ENCODE measurements around the gene TFDP2. TPM values are rescaled to one million over a fixed set of nuclear protein-coding genes. Genes with fewer than 3 reads are reported as not detected.
A peak's percentile ranks its signal among the peaks of the same experiment; 100 is the strongest.

The TFDP2 gene
- total and polyA plus RNA-seq, 9 of the 15 experiments (the other 6 are each of a cell fraction or from before 2014, with no cell fraction given) = 95.6 to 179 (median 126) TPM

DNA sequence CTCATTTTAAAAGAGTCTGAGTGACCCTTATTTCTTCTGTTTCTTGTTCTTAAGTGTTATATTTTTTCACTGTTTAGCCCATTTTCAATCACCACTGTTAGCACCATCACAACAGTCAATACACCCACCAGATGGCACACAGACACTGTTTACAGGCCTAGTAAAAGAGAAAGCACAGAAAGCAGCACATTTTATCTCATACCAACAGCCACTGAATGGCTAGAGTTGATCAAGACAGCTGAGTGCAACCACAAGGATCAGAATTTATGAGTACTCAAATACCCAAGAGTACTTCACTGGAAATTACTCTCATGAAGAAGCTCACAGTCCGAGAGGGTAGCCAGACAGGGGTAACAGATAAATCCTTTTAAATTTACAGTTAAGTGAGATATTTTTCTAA, 127.0 kb downstream of the TFDP2 start (continued):
- TF ChIP-seq, protein P1, sequence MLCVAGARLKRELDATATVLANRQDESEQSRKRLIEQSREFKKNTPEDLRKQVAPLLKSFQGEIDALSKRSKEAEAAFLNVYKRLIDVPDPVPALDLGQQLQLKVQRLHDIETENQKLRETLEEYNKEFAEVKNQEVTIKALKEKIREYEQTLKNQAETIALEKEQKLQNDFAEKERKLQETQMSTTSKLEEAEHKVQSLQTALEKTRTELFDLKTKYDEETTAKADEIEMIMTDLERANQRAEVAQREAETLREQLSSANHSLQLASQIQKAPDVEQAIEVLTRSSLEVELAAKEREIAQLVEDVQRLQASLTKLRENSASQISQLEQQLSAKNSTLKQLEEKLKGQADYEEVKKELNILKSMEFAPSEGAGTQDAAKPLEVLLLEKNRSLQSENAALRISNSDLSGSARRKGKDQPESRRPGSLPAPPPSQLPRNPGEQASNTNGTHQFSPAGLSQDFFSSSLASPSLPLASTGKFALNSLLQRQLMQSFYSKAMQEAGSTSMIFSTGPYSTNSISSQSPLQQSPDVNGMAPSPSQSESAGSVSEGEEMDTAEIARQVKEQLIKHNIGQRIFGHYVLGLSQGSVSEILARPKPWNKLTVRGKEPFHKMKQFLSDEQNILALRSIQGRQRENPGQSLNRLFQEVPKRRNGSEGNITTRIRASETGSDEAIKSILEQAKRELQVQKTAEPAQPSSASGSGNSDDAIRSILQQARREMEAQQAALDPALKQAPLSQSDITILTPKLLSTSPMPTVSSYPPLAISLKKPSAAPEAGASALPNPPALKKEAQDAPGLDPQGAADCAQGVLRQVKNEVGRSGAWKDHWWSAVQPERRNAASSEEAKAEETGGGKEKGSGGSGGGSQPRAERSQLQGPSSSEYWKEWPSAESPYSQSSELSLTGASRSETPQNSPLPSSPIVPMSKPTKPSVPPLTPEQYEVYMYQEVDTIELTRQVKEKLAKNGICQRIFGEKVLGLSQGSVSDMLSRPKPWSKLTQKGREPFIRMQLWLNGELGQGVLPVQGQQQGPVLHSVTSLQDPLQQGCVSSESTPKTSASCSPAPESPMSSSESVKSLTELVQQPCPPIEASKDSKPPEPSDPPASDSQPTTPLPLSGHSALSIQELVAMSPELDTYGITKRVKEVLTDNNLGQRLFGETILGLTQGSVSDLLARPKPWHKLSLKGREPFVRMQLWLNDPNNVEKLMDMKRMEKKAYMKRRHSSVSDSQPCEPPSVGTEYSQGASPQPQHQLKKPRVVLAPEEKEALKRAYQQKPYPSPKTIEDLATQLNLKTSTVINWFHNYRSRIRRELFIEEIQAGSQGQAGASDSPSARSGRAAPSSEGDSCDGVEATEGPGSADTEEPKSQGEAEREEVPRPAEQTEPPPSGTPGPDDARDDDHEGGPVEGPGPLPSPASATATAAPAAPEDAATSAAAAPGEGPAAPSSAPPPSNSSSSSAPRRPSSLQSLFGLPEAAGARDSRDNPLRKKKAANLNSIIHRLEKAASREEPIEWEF (CRISPR knock-in tag; IDR thresholded peaks at IDR 0.05) = peak; percentile 88
- TF ChIP-seq, protein P2, sequence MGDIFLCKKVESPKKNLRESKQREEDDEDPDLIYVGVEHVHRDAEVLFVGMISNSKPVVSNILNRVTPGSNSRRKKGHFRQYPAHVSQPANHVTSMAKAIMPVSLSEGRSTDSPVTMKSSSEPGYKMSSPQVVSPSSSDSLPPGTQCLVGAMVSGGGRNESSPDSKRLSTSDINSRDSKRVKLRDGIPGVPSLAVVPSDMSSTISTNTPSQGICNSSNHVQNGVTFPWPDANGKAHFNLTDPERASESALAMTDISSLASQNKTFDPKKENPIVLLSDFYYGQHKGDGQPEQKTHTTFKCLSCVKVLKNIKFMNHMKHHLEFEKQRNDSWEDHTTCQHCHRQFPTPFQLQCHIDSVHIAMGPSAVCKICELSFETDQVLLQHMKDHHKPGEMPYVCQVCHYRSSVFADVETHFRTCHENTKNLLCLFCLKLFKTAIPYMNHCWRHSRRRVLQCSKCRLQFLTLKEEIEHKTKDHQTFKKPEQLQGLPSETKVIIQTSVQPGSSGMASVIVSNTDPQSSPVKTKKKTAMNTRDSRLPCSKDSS (IDR thresholded peaks at IDR 0.05; ENCODE audit: low read depth, partially characterized antibody) = no peak
- TF ChIP-seq ZFP30 (CRISPR knock-in tag; IDR thresholded peaks at IDR 0.05; ENCODE audit: borderline replicate concordance) (no peak), MED1 (CRISPR knock-in tag; IDR thresholded peaks at IDR 0.05; ENCODE audit: borderline replicate concordance) (no peak), PCBP1 (IDR thresholded peaks at IDR 0.05; ENCODE audit: low read depth, low read length, poor library complexity, severe bottlenecking) (no peak), CREB1 (IDR thresholded peaks at IDR 0.05) (no peak), CREB1 (CRISPR knock-in tag; IDR thresholded peaks at IDR 0.05) (no peak), DDX20 (tag; IDR thresholded peaks at IDR 0.05; ENCODE audit: low read depth) (peak; percentile 75), GATAD2B (IDR thresholded peaks at IDR 0.05; ENCODE audit: borderline replicate concordance) (peak; percentile 65), ZNF696 (CRISPR knock-in tag; conservative IDR thresholded peaks at IDR 0.05) (no peak), ARID2 (IDR thresholded peaks at IDR 0.05) (peak; percentile 74; the same call in 1 of the 2 replicates), SOX6 (IDR thresholded peaks at IDR 0.05) (peak; percentile 85)
- TF ChIP-seq, protein P3, sequence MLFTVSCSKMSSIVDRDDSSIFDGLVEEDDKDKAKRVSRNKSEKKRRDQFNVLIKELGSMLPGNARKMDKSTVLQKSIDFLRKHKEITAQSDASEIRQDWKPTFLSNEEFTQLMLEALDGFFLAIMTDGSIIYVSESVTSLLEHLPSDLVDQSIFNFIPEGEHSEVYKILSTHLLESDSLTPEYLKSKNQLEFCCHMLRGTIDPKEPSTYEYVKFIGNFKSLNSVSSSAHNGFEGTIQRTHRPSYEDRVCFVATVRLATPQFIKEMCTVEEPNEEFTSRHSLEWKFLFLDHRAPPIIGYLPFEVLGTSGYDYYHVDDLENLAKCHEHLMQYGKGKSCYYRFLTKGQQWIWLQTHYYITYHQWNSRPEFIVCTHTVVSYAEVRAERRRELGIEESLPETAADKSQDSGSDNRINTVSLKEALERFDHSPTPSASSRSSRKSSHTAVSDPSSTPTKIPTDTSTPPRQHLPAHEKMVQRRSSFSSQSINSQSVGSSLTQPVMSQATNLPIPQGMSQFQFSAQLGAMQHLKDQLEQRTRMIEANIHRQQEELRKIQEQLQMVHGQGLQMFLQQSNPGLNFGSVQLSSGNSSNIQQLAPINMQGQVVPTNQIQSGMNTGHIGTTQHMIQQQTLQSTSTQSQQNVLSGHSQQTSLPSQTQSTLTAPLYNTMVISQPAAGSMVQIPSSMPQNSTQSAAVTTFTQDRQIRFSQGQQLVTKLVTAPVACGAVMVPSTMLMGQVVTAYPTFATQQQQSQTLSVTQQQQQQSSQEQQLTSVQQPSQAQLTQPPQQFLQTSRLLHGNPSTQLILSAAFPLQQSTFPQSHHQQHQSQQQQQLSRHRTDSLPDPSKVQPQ (CRISPR knock-in tag; IDR thresholded peaks at IDR 0.05; ENCODE audit: borderline replicate concordance) = no peak
- TF ChIP-seq, protein P4, sequence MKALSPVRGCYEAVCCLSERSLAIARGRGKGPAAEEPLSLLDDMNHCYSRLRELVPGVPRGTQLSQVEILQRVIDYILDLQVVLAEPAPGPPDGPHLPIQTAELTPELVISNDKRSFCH (CRISPR knock-in tag; IDR thresholded peaks at IDR 0.05) = no peak
- TF ChIP-seq, protein P4 (tag; IDR thresholded peaks at IDR 0.05) = no peak

Measured in K562 (cell line).